ENCODE results near the gene NFATC1. TPM values are rescaled to one million over a fixed set of nuclear protein-coding genes. Genes with fewer than 3 reads are reported as not detected.

The NFATC1 gene
- total RNA-seq, 1 donor from 2014 or later = 16.1 TPM

DNA sequence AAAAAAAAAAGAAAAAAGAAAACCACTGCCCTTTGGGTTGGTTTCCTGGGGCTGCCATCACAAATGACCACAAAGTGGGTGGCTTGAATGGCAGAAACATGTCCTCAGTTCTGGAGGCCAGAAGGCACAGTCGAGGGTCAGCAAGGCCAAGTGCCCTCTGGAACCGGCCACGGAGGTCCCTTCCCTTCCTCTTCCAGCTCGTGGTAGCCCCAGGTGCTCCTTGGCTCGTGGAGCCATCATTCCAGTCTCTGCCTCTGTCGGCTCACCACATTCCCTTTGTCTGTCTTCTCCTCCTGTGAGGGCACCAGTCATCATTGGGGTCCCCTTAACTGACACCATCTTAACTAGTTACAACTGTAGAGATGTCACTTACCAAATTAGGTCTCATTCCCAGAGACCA is 8.5 kb upstream of the NFATC1 start:
- no peak for DNase-seq (ENCODE audit: extremely low read depth, low read depth, low spot score)

DNA sequence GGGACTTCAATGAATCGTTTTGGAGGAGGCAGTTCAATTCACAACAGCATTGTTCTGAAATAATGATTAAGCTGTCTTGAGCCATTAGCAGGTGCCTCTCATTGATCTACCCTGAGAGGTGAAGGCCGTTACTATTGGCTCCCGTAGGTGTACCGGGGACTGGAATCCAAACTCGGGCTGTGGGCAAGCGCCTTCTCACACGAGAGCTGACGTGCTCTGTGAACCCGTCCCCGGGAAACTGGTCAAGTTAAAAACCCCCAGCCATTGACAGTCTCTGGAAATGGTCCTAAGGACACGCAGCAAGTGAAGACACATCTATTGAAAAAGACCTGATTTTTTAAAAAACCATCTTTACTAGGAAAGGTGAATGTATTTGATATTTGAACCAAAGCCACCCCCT is 8.1 kb upstream of the NFATC1 start:
- DNase-seq (ENCODE audit: extremely low read depth, low read depth, low spot score) = no peak

DNA sequence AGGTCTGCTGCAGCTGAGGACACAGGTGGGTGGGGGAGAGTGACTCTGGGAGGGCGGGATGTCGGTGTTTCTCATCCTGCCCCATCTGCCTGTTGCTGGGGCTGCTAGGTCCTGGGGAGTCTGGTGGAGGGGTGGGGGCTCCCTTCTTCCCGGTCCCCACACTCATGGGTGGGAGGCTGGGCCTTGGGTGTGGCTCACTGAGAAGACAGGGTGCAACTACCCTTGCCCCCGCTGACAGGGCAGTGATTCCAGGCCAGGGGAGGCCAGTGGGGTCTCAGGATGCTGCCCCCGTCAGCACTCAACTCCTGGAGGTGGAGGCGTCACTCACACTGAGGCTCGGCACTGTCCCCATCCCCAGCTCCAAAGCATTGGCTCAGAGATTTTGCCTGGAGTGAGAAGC is 7.7 kb upstream of the NFATC1 start:
- no peak for DNase-seq (ENCODE audit: extremely low read depth, low read depth, low spot score)

DNA sequence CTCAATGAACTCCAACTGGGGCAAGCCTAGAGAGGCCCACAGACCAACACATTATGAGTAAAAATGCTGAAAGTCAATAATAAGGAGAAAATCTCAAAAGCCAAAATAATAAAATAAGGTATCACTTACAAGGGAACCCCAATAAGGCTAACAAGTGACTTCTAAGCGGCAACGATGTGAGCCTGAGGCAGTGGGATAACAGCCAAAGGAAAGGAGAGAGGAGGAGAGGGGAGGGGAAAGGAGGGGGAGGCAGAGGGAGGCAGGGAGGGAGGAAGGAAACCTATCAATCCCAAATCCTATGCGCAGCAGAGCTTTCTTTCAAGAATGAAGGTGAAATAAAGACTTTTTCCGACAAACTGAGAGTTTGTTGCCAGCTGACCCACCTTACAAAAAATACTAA is 6.0 kb upstream of the NFATC1 start:
- DNase-seq (ENCODE audit: extremely low read depth, low read depth, low spot score) = no peak

DNA sequence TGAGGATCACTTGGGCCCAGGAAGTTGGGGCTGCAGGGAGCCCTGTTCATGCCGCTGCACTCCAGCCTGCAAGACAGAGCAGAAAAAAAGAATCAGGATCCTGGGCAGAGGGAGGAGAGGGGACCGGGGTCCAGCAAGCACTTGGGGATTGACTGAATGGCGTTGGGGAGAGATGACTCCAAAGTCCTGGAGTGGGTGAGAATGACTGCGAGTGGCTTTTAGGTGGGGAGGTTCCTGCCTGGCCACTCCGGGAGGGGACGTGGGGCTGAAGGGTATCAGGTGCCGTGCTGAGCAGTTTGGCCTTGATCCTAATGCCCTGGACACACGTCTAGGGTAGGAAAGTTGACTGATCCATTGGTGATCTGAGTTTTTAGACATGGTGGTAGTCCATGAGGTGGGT is 3.5 kb upstream of the NFATC1 start:
- no peak for DNase-seq (ENCODE audit: extremely low read depth, low read depth, low spot score)

DNA sequence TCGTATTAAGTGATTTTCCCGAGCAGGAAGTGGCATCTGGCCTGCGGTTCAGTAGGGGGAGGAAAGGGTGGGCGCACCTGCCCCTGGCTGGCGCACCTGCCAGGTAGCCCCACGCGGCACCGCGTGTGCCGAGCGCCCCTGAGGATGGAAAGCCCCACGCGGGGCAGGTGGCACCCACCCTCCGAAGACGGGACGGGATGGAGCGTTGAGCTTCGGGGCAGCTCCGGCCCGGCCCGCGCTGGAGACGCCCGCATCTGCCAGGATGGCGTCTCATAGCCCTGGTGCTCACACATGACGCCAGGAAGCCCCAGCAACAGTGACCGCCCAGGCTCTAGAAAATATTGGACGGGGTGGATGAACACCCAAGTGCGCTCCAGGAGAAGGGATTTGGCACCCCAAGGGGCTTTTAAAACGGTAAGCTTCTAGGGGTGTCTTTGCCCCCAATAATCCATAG is 2.5 kb upstream of the NFATC1 start:
- no peak for DNase-seq (ENCODE audit: extremely low read depth, low read depth, low spot score)

DNA sequence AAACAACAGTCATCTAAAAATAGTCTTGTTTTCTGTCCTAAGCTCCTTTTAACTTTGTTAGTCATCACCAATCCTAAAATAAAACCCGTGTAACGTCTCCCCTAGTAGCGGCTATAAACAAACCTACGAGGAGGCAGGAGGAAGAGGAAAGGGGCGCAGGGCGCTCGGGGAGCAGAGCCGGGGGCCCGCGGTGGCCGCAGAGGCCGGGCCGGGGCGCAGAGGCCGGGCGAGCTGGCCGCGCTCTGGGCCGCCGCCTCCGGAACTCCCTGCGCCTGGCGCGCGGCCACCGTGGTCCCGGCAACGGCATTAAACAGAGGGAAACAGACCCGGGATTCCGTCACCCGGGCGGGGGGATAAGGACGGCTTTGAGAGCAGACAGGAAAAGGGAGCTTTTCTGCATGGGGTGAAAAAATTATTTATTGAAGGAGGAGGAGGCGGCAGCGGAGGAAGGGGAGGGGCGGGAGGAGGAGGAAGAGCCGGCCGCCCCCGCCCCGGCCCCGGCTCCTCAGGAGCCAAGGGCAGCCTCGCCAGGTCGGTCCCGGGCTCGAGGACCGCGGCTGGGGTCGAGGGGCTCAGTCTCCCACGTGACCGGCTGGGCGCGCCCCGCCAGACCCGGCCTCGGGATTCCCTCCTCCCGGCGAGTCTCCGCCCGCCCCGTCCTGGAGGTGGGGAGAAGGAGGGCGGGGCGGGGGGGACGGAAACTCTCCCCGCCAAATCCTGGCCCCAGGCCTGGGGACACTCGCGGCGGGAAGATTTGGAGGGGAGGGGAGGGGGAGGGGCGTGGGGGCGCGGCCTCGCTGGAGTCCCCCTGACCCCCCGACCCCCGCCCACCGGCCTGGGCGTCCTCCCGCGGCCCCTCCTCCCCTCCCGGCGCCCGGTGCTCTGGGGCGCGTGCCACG is 1.8 kb upstream of the NFATC1 start:
- DNase-seq (ENCODE audit: extremely low read depth, low read depth, low spot score) = no peak

DNA sequence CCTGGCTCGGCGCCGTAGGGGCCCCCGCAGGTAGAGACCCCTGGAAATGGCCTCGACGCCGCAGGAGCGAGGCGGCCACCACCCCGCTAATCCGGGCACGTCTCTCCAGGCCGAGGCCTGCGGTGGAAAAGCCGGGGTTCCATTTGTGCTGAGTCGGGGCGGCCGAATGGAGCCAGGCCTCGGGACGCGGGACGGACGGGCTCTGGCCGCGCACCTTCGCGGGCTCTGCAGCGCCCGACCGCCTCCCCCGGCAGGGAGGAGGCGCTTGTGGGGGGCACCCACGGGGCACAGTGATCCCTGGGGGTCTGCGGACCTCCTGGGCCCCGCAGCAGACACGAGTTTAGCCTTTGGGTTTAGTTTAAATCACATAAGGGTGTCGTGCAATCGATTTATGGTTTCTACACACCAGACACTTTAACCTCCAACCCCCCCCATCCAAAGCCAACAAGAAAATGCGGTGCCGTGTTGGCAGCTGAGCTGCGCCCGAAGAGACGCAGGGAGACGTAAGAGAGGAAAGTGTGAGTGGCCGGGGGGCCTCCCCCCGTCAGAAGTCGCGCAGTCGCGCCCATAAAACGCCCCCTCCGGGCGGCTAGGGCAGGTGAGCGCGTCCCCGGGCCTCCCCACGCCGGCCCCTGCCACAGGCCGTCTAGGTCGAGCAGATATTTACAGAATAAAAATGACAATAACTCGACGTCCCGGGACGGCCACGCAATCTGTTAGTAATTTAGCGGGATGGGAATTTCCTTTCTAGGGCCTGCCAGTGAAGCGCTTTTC is 1.0 kb upstream of the NFATC1 start:
- DNase-seq (ENCODE audit: extremely low read depth, low read depth, low spot score) = no peak

DNA sequence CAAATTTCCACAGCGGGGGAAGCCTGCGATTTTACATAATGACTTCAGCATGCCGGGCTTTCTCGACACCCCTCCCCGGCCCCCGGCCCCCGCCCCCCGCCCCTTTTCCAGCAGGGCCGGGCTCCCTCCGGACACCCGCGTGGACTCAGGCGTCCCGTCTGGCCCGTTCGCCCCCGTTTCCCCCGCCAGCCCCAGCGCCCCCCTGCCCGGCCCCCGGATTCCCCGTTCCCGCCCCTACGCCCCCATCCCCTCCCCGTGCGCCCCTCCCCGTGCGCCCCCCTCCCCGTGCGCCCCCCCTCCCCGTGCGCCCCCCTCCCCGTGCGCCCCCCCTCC is 456 bp upstream of the NFATC1 start:
- DNase-seq (ENCODE audit: extremely low read depth, low read depth, low spot score) = no peak

DNA sequence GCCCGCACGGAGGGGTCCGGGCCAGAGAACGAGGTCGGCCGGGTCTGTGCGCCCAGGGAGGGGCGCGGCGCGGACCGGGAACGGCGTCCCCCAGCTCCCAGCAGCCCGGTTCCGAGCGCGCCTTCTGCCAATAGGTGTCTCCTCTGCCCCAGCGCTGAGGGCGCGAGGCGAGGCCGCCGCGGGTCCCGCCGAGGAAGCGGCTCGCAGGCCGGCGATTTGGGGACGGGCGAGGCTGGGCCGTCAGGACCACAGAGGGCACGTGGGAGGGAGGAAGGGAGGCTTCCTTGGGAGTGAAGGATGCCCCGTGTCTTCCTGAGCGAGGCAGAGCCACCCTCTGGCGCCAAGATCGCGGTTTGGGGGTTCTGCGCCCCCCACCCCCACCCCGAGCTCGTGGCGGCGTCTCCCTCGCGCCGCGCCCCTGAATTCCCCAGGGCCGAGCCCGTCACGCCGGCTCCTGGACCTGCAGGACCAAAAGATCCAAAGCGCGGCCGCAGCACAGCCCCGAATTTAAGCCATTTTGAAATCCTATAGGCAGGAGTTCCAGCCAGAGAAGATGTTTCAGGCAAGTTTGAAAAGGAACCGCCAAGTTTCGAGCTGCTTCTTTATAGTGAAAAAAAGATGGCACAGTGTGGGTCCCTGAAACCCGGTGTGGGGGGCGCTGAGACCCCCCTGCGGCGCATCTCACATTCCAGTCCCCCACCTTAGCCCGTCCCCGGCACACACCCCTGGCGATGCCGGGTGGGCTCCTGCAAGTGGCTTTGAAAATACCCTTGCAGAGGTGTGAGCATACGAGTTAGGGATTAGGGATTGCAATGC is 909 bp downstream of the NFATC1 start:
- DNase-seq (ENCODE audit: extremely low read depth, low read depth, low spot score) = no peak

DNA sequence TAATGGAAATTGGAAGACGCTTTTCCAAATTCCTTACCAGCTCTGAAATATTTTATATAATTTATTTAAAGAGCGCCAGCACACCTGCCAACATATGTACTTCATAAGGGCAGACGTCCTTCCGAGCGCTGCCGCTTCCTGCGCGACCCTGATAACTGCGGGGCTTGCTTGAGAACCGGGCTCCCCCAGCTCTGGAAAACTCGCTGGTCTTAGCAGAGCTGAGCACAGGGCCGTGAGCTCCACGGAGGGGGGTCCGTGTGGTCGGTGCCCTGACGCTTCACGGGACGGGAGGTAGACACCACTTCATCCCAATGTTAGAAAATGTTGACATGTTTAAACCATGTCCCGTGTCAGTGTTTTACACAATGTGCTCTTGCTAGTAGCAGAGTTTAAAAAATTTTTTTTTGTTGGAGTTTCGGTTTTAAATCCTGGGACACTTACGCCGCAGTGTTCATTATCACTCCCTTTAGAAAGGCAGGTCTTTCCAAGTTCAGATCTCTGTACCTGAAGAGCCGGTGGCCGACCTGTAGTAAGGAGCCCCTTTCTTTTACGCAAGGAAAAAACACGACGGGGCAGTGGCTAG is 1.6 kb downstream of the NFATC1 start:
- no peak for DNase-seq (ENCODE audit: extremely low read depth, low read depth, low spot score)

DNA sequence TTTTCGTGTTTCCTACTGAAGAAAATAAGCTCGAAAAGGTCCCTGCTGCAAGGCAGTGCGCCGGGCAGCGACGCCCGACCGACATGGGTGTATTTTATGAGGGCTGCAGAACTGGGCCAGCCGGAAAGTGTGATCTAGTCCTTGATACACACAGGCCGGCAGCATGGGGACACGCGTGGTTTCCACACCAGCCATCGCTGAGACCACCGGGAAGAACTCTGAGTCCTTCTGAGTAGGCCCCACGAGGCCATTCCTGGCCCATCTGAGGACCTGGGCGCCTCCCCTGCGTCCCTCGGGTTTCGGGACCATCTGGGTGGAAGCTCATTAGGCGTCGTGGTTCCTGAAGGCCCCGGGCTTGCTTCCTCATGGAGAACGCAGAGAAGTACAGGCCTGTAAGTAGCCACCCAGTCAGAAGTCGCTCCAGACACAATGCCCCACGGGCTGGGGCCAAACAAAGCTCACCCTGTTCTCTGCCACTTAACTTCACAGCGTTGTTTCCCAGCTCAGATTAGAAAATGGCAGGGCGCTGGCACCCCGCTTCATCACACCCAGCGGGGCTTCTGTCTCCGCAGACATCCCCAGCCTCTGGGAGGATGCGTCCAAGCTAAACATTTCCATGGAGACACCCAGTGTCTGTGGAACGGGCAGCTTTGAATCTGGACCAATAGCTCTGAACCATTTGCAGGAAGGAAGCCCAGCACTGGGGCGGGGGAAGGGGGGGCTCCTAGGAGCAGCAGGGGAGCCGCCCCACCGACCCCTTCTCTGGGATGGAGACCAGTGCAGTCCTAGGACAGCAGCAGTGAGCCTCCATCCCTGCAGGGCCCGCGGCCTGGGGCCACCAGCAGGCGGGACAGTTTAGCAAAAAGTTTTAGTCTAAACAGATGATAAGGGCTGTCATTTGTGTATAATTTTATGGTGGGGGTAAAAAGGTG is 2.4 kb downstream of the NFATC1 start:
- DNase-seq (ENCODE audit: extremely low read depth, low read depth, low spot score) = no peak

DNA sequence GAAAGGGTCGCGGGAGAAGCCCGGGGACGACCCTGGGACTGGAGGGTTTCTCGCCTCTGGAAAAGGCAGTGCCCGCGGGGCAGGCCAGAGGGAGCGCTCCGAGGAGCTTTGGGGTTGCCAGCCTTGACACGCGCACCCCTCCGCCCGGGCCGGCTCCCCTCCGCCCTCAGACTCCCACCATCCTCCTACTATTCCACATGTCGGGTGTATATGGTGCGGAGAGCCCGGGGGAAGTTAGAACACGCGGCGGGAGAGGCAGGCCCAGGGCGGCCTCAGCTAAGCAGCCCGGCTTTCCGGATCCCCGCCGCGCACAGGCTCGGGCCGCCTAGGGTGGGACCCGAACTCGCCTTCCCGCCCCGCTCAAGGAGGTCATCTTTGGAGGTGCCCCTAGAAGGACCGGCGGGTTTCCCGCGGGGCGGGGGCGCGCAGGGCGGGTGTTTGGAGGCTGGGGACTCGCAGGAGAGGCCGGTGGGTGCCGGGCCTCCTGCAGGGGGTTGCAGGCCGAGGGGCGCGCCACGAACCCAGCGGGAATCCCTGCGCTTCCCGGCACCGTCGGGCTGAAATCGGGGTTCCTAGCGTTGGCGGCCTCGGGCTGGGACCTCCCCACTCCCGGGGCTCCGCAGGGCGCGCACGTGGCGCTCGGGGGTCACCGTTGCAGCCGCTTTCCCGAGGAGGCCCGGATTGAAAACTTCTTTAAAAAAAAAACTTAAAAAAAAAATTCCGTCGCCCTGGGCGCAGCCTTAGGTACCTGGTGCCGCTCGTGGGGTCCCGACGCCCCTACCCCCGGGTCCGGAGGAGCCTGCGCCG is 3.7 kb downstream of the NFATC1 start:
- DNase-seq (ENCODE audit: extremely low read depth, low read depth, low spot score) = no peak

DNA sequence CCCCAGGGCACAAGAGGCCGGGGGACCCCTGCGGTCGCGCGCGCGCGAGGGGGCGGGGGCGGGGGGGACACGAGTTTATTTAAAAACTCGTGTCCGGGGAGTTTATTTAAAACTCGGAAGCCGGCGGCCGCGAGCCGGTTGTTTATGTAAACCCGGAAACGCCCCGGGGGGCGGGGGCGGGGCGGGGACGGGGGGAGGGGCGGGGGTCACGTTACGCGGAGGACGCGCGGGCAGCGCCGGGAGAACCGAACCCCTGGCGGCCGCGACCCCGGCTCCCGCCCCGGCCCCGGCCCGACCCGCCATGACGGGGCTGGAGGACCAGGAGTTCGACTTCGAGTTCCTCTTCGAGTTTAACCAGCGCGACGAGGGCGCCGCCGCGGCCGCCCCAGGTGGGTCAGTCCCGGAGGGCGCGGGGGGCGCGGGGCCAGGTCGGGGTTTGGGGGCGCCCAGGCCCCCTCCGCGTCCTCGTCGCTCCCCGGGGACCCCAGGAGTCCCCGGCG is 4.4 kb downstream of the NFATC1 start:
- DNase-seq (ENCODE audit: extremely low read depth, low read depth, low spot score) = no peak

DNA sequence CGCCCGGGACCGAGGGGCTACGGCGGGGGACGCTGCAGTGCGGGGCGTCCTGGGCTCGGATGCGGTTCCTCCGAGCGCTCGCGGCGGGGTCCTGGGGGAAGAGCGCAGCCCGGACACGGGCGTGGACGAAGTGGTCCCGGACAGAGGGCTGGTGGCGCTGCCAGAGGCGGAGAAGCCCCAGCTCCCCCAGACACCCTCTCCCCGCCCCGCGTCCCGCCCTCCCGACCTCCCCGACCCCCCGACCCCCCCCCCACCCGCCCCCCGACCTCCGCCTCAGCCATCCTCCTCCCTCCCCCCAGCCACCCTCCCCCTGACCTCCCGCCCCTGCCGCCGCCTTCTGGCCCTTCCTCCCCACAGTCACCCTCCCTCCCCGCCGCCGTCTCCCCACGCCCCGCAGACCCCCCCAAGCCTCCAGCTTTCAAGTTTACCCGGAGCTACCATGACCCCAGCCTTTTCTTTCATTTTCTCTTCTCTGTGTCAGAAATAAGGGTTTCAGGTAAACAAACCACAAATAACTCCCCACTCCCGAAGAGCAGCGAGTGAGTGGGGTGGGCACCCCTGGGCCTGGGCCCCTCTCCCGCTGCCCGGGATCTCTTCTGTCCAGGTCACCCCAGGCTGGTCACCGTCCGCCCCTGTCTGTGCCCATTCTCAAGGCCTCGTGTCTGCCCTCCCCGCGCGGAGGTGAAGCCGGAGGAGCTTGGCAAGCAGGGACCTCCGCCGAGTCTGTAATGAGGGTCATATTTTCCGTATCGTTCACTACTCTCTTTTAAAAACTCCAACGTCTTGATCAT is 5.1 kb downstream of the NFATC1 start:
- DNase-seq (ENCODE audit: extremely low read depth, low read depth, low spot score) = no peak

DNA sequence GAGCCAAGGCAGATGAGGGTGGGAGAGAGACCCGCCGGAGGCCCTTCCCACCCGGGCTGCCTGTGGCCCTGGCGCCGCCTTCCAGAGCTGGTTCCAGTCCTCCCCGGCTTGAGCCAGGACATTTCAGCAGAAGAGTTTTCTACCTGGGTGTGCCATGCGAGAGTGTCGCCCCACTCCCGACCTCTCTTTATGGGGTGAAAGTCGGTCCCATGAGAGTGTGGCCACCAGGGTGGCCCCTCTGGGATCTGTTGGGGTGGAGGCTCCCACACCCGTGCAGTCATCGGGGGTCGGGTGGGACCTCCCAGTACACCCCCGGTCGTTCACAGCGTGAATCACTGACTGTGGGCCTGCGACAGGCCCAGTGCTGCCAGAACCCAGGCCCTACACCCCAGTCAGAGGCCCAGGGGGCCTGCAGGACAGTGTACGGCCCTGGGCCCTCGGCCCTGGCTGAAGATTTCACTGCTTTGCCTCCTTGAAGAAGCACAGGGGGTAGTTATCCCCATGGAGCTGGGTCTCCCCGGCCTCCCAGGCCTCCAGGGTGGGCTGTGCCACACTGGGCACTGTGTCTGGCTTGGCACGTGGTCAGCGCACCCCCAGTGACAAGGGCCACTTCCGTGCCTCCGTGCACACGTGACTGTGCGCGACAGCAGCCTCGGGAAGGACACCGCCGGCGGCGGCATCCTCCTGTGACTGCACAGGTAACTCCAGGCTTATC is 5.9 kb downstream of the NFATC1 start:
- DNase-seq (ENCODE audit: extremely low read depth, low read depth, low spot score) = no peak

DNA sequence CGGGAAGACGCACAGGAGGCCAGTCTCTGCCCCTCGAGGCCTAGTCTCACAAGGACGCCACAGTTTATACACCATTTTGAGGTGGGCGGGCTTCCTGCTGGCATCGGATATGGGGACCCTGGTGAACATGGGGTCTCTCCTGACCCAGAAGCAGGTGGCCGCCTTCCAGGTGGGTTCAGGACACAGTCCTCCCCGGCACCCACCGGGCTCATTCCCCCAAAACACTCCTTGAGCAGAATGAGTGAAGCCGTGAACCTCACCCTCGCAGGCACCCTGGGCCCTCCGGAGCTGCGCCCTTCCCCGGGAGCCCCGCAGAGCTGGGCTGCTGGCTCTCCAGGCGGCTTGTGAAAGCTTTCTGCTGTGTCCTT is 6.5 kb downstream of the NFATC1 start:
- DNase-seq (ENCODE audit: extremely low read depth, low read depth, low spot score) = no peak
